B cell (primary cell): ENCODE results near the gene GNG7. TPM values are rescaled to one million over a fixed set of nuclear protein-coding genes. Genes with fewer than 3 reads are reported as not detected.

Experiments
- ATAC-seq: fragments of 200-7000 bp; cut with Tn5 transposase; one replicate; pipeline ENCODE4 v1.10.0; 2021; ENCODE audit warnings: low read depth, mild to moderate bottlenecking, moderate number of reproducible peaks, moderate library complexity
- CTCF ChIA-PET: fragments of 350-600 bp; sonication (Branson Sonifier 250); formaldehyde crosslinking; loops from one replicate; lab custom pipeline; 2021; ENCODE audit warnings: antibody characterized with exemption, inconsistent platforms; lab: Charles Lee
- POLR2A ChIA-PET: fragments of 350-600 bp; sonication (Branson Sonifier 250); formaldehyde crosslinking; loops from one replicate; lab custom pipeline; 2021; ENCODE audit warnings: antibody characterized with exemption; lab: Charles Lee
- DNase-seq: peaks from one replicate; pipeline ENCODE4 v3.0.0; 2013
- H2AFZ ChIP-seq: 2 replicates; pipeline ENCODE4 v1.6.1; 2012; ENCODE audit warnings: mild to moderate bottlenecking, low read depth, low read length; ENCODE audit not compliant: insufficient read depth, poor library complexity, severe bottlenecking
- H3K27ac ChIP-seq, 2 donors: 1 replicate in 1 of 2; 2 replicates in 1 of 2; pipeline ENCODE4 v1.5.1; 2012 to 2013; ENCODE audit warnings: low read length in 2 of 2, mild to moderate bottlenecking in 2 of 2, moderate library complexity in 1 of 2
- H3K27me3 ChIP-seq, 4 experiments: fragments of 200-600 bp in 1 of 4; sonication (generic) in 1 of 4; replicated peaks in 1 of 4; 1 replicate in 2 of 4; 2 replicates in 2 of 4; pipeline versions ENCODE4 v1.6.1 to v1.7.0; 2013 to 2016; ENCODE audit warnings: low read length in 3 of 4, mild to moderate bottlenecking in 2 of 4, mixed read lengths in 1 of 4, moderate library complexity in 1 of 4; ENCODE audit not compliant: insufficient read depth in 4 of 4, control insufficient read depth in 3 of 4; ENCODE audit errors: control extremely low read depth in 1 of 4
- H3K36me3 ChIP-seq, 2 experiments: replicated peaks in 1 of 2; 1 replicate in 1 of 2; 2 replicates in 1 of 2; pipeline versions ENCODE4 v1.6.1 to v1.7.1; 2013; ENCODE audit warnings: low read length in 1 of 2; ENCODE audit not compliant: insufficient read depth in 2 of 2, control insufficient read depth in 1 of 2; ENCODE audit errors: control extremely low read depth in 1 of 2, extremely low read depth in 1 of 2
- H3K4me1 ChIP-seq, 2 donors: fragments of 200-600 bp in 1 of 2; sonication (generic) in 1 of 2; 1 replicate in 1 of 2; 2 replicates in 1 of 2; pipeline versions ENCODE4 v1.5.1 to v1.6.1; 2013 to 2017; ENCODE audit warnings: low read length in 2 of 2; ENCODE audit not compliant: control insufficient read depth in 2 of 2, insufficient read depth in 2 of 2
- H3K4me2 ChIP-seq: replicated peaks from 2 replicates; pipeline ENCODE3; 2012; ENCODE audit warnings: mild to moderate bottlenecking, low read depth, low read length; ENCODE audit not compliant: poor library complexity, severe bottlenecking
- H3K4me3 ChIP-seq, 5 experiments: fragments of 200-600 bp in 1 of 5; sonication (generic) in 1 of 5; 1 replicate in 3 of 5; 2 replicates in 2 of 5; pipeline versions ENCODE4 v1.5.1 to v1.7.0; 2011 to 2016; ENCODE audit warnings: low read length in 4 of 5, mild to moderate bottlenecking in 4 of 5, low read depth in 2 of 5, control low read depth in 1 of 5, moderate library complexity in 1 of 5; ENCODE audit not compliant: insufficient read depth in 1 of 5; ENCODE audit errors: control extremely low read depth in 1 of 5, extremely low read depth in 1 of 5
- H3K79me2 ChIP-seq: fragments of 200-600 bp; sonication (generic); one replicate; pipeline ENCODE4 v1.6.0; 2016; ENCODE audit warnings: low read length; ENCODE audit not compliant: control insufficient read depth, insufficient read depth
- H3K9ac ChIP-seq: fragments of 200-600 bp; sonication (generic); 2 replicates; pipeline ENCODE4 v1.6.1; 2017; ENCODE audit warnings: mild to moderate bottlenecking, low read length, moderate library complexity
- H3K9me3 ChIP-seq, 3 donors: one replicate each; pipeline versions ENCODE4 v1.6.1 to v1.7.1; 2013; ENCODE audit warnings: low read length in 2 of 3; ENCODE audit not compliant: control insufficient read depth in 2 of 3, insufficient read depth in 1 of 3; ENCODE audit errors: control extremely low read depth in 1 of 3
- H4K20me1 ChIP-seq: 2 replicates; pipeline ENCODE4 v1.6.0; 2012; ENCODE audit warnings: mild to moderate bottlenecking, low read length; ENCODE audit not compliant: insufficient read depth, control insufficient read depth, poor library complexity, severe bottlenecking
- H3K27ac Mint-ChIP-seq: one replicate; pipeline ENCODE4 v1.8.0; 2021; ENCODE audit warnings: mixed read lengths
- H3K27me3 Mint-ChIP-seq: one replicate; pipeline ENCODE4 v1.8.0; 2021; ENCODE audit warnings: mixed read lengths
- H3K4me1 Mint-ChIP-seq: one replicate; pipeline ENCODE4 v1.8.0; 2021; ENCODE audit warnings: mixed read lengths
- H3K4me3 Mint-ChIP-seq: one replicate; pipeline ENCODE4 v1.8.0; 2021; ENCODE audit warnings: mixed read lengths
- H3K9me3 Mint-ChIP-seq: one replicate; pipeline ENCODE4 v1.8.0; 2022; ENCODE audit warnings: mixed read lengths; ENCODE audit not compliant: insufficient read depth
- CTCF ChIP-seq: fragments of 200-600 bp; IDR thresholded peaks from one replicate; pipeline ENCODE4 v1.8.0; 2022; ENCODE audit warnings: antibody characterized with exemption, mild to moderate bottlenecking
- EZH2 ChIP-seq: IDR thresholded peaks from 2 replicates; pipeline ENCODE4 v1.6.1; 2012; ENCODE audit warnings: borderline replicate concordance, low read depth, mild to moderate bottlenecking, moderate library complexity, low read length; ENCODE audit not compliant: insufficient read depth, poor library complexity, severe bottlenecking
- WGBS: methylation state at CpG from one replicate; pipeline ENCODE4 v1.1.5; 2013; ENCODE audit warnings: missing lambda C conversion rate; ENCODE audit not compliant: insufficient coverage; 5-methylcytosine and 5-hydroxymethylcytosine counted together
- intact Hi-C: fragments of 100-400 bp; cut with micrococcal nuclease; formaldehyde crosslinking; loops from one replicate; pipeline ENCODE4 v1.10.0; 2022
- polyA plus RNA-seq: library from polyadenylated mRNA; depleted of rRNA; stranded (reverse); fragments of >200 nt; gene quantifications from 2 replicates; pipeline ENCODE4 v1.2.3, GENCODE V29; 2012
- total RNA-seq, 2 donors: library from RNA; stranded (reverse); fragments of 120-200 nt in 1 of 2; gene quantifications; 1 replicate in 1 of 2; 2 replicates in 1 of 2; pipeline versions ENCODE4 v1.2.3 to v1.2.4, GENCODE V29; 2013 to 2022

GNG7 gene
- total and polyA plus RNA-seq, 2 donors (not counting 1 experiment from before 2014, with no cell fraction given): 76.3 to 153 TPM

GRCh38 chr19:2611483-2612464 lies 90.7 kb downstream of the GNG7 start:
- 85% methylated on average over 15 of the region's 34 CpGs for WGBS

More at GRCh38 chr19:2611483-2612464, 90.7 kb downstream of the GNG7 start:
- no peaks in the 10 kb centered on the region for H3K27me3 Mint-ChIP-seq
- Histone ChIP-seq H3K27me3 (no peaks in the 10 kb centered on the region), H3K4me1 (peaks cover 68 to 88% of the 10 kb centered on the region in 2 donors), H2AFZ (peak overlapping the region; percentile 11), H3K36me3 (peaks cover 0 to 12% of the 10 kb centered on the region in 2 experiments), H3K4me2 (peak overlapping the region; percentile 96), H3K27ac (peak overlapping the region; percentile 88 to 89), H3K9ac (peak overlapping the region; percentile 67), H4K20me1 (peaks cover 86% of the 10 kb centered on the region), H3K4me3 (peak overlapping the region in 3 of 5 experiments; percentile 31 to 59 (median 53)), H3K9me3 (peaks cover 0 to 13% (median 4%) of the 10 kb centered on the region in 3 donors), H3K79me2 (peaks cover 88% of the 10 kb centered on the region)
- ATAC-seq: no peak
- TF ChIP-seq EZH2 (no peak), CTCF (peak; percentile 23)
- CTCF ChIA-PET: interaction anchor here (0.6 to 19.5 kb wide), 39 partner anchors 13 to 460 kb away, joined by 3 to 593 read pairs (median 4); partner anchors contain the start of genes AP3D1, GADD45B, LMNB2 and TIMM13
- peak overlapping the region; percentile 91 for H3K27ac Mint-ChIP-seq
- peak overlapping the region; percentile 88 for H3K4me3 Mint-ChIP-seq
- intact Hi-C loops: loop anchor here (1.0 to 10.0 kb wide), 5 partner anchors 15 to 217 kb away; no protein-coding TSS in a partner anchor
- H3K9me3 Mint-ChIP-seq: no peaks in the 10 kb centered on the region
- peaks cover 74% of the 10 kb centered on the region for H3K4me1 Mint-ChIP-seq
- peak; percentile 36 for DNase-seq
- POLR2A ChIA-PET: interaction anchor here (0.7 to 4.4 kb wide), 13 partner anchors 10 to 456 kb away, joined by 3 to 48 read pairs (median 4); partner anchors contain the start of gene GADD45B
